ENCODE measurements around the gene CLEC16A.

CLEC16A gene

DNA sequence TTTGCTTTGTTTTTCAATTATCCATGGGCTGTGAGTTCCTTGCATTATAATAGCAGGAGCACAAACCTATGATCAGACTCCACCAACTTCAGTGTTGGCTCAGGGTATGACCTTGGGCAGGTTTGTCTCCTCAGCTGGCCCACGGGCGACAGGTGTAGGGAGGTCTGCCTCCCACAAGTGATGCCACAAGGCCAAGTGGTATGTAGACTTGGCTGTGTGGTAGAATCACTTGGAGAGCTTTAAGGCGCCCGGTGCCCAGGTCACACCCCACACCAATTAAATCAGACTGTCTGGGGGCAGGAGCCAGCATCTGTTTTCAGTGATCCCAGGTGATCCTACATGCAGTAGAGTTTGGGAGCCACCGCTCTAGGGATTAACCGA lies 153.4 kb downstream of the CLEC16A start:
- TF ChIP-seq, protein P1, sequence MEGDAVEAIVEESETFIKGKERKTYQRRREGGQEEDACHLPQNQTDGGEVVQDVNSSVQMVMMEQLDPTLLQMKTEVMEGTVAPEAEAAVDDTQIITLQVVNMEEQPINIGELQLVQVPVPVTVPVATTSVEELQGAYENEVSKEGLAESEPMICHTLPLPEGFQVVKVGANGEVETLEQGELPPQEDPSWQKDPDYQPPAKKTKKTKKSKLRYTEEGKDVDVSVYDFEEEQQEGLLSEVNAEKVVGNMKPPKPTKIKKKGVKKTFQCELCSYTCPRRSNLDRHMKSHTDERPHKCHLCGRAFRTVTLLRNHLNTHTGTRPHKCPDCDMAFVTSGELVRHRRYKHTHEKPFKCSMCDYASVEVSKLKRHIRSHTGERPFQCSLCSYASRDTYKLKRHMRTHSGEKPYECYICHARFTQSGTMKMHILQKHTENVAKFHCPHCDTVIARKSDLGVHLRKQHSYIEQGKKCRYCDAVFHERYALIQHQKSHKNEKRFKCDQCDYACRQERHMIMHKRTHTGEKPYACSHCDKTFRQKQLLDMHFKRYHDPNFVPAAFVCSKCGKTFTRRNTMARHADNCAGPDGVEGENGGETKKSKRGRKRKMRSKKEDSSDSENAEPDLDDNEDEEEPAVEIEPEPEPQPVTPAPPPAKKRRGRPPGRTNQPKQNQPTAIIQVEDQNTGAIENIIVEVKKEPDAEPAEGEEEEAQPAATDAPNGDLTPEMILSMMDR (IDR thresholded peaks at IDR 0.05; ENCODE audit: low read depth, low read length), result no peak
- no peak for DNase-seq (ENCODE audit: low read depth, low spot score)
- H3K4me3 ChIP-seq (ENCODE audit: low read depth, low read length), result no peak overlapping the region
- in situ Hi-C loops (cut with HindIII; ENCODE audit: low sequenced_read_pairs), result no loop called here

DNA sequence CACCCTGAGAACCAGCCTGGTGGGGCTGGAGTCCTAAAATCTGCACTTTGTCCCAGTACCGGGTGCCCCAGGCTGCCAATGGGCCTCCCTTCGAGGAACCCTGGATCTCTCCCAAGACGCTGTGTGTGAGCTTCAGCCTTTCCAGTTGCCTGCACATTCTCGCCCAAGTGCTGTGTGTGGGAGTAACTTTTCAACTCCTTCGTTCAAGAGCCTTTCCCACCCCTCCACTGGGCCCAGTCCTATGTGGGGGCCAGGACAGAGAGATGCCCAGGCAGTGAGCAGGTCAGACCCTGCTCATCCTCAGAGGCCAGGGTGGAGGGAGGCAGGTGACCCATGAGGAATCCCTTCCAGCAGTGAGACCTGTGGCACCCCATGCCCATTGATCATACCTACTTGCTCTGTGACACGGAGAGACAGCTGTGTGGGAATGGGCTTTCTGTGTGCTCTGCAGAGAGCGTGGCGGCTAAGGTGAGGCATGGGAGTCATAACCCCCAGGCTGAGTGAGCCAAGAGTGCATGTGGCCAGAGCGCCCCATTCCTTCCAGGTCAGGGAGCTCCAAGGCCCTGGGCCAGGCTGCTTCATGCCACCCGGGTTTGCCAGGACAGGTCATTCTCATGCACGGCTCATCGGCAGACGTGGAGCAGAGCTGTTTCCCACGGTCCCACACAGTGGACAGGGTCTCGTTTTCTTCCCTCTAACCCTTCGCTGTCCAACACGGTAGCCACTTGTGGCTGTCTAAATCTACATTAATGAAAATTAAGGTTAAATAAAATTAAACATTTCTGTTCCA lies 154.4 kb downstream of the CLEC16A start:
- no peak for DNase-seq (ENCODE audit: low read depth, low spot score)
- H3K4me3 ChIP-seq (ENCODE audit: low read depth, low read length), result no peak overlapping the region
- in situ Hi-C loops (cut with HindIII; ENCODE audit: low sequenced_read_pairs), result no loop called here
- TF ChIP-seq, protein P1 (IDR thresholded peaks at IDR 0.05; ENCODE audit: low read depth, low read length), result no peak

DNA sequence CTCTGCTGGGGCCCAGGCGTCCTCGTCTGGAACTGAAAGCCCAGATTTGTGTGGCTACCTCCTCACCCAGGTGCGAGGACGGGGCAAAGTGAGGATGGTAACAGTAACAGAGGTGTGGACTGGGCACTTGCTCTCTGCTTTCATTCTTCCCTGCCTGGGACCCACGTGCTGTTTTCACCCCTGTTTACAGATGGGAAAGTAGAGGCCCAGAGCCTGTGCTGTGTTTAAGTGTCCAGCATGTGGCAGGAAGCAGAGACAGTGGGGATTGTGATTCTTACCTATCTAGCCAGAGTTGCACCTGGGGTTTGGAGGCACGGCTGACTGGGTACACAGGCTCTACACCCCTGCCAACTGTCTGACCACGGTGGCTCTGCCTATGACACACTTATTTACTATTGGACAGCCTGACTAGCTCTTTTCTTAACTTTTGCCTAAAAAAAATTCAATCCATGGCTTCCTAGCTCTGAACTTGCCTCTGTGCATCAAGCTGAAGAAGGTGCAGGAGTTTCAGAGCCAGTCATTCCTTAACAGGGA lies 155.4 kb downstream of the CLEC16A start:
- in situ Hi-C loops (cut with HindIII; ENCODE audit: low sequenced_read_pairs), result no loop called here
- no peak overlapping the region for H3K4me3 ChIP-seq (ENCODE audit: low read depth, low read length)
- no peak for DNase-seq (ENCODE audit: low read depth, low spot score)
- TF ChIP-seq, protein P1 (IDR thresholded peaks at IDR 0.05; ENCODE audit: low read depth, low read length), result no peak

DNA sequence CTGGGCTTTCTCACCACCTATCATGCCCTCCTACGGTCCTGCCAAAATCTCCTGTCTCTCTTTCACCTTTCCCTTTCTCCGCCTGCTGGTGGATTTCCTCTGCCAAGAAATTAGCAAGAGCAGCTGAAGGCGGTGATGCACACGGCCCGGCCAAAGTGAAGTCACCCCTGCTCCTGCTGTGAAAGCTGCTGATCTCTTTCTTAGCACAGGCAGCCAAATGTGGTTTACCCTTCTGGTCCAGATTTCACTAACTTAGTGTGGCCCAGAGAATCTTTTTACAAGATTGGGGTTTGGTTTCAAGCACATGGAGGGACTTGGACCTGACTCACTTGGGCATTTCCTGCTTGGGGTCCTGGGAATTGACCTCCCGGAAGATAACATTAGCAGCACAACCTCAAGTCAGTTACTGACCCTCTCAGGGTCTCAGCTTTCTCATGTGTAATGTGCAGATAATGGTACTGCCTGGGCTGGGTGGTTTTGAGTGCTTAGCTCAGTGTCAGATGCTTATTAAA lies 155.9 kb downstream of the CLEC16A start:
- TF ChIP-seq, protein P1 (IDR thresholded peaks at IDR 0.05; ENCODE audit: low read depth, low read length), result peak; percentile 55
- DNase-seq (ENCODE audit: low read depth, low spot score), result peak; percentile 97
- no peak overlapping the region for H3K4me3 ChIP-seq (ENCODE audit: low read depth, low read length)
- in situ Hi-C loops (cut with HindIII; ENCODE audit: low sequenced_read_pairs), result no loop called here

DNA sequence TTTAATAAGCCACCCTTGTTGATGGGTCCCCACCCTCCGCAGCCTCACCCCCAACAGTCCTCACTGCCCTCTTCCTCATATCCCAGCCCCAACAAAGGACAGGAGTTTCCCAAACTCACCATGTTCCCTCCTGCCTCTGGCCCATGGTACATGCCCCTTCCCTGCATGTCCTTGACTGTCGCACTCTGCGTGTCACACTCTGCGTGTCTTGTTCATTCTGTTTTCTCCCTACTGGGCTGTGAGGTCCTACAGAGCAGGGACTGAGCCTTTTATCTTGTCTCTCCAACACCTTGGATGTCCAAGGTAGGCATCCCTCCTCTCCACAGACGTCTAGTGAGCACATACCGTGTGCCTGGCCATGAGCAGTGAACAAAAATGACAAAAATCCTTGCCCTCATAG lies 156.9 kb downstream of the CLEC16A start:
- no peak for DNase-seq (ENCODE audit: low read depth, low spot score)
- H3K4me3 ChIP-seq (ENCODE audit: low read depth, low read length), result no peak overlapping the region
- TF ChIP-seq, protein P1 (IDR thresholded peaks at IDR 0.05; ENCODE audit: low read depth, low read length), result no peak
- in situ Hi-C loops (cut with HindIII; ENCODE audit: low sequenced_read_pairs), result no loop called here

DNA sequence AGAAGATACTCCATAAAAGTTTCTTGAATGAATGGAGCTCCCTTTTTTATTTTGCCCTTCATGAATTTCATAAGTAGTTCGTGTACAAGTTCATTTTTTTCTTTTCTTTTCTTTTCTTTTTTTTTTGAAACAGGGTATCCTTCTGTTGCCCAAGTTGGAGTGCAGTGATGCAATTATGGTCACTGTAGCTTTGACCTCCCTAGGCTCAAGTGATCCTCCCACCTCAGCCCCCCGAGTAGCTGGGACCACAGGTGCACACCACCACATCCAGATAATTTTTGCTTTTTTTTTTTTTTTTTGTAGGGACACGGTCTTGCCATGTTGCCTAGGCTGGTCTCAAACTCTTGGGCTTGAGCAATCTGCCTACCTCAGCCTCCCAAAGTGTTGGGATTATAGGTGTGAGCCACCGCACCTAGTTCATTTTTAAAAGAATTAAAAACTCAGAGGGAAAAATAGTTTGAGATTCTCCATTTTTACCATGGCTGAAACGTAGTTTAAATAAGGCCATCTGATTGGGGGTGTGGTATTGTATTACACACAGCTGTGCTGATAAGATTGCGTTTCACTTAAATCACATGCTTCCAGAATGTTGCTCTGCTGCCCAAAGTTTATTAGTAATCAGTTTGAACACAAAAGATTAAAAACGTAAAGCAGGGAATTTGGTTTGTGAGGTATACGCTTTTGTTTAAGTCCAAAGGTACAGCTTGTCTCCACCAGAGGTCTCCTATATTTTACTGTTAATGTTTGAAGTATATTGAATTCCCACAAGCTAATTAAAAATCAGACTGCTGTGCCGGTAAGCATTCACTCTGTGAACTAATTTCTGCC lies 157.5 kb downstream of the CLEC16A start:
- TF ChIP-seq, protein P1 (IDR thresholded peaks at IDR 0.05; ENCODE audit: low read depth, low read length), result peak; percentile 21
- no peak overlapping the region for H3K4me3 ChIP-seq (ENCODE audit: low read depth, low read length)
- in situ Hi-C loops (cut with HindIII; ENCODE audit: low sequenced_read_pairs), result no loop called here
- DNase-seq (ENCODE audit: low read depth, low spot score), result no peak
